ENCODE measurements around the gene ATP6V1B1. TPM values are rescaled to one million over a fixed set of nuclear protein-coding genes. Genes with fewer than 3 reads are reported as not detected.

Gene ATP6V1B1
- total and polyA plus RNA-seq, 3 experiments from 2014 or later = not detected

Other genes starting within 250 kb of the ATP6V1B1 start
- 1 to 10 TPM in 1 of 2 experiments, under 1 TPM in 1; 0.74 to 1.2 TPM for gene ADD2, start 167.7 kb upstream of the ATP6V1B1 start, total RNA-seq
- gene ADD2, start 167.7 kb upstream of the ATP6V1B1 start, polyA plus RNA-seq = 0.18 TPM
- gene FIGLA, start 145.3 kb upstream of the ATP6V1B1 start, total RNA-seq = not detected
- not detected for gene FIGLA, start 145.3 kb upstream of the ATP6V1B1 start, polyA plus RNA-seq
- not detected for gene CLEC4F, start 115.3 kb upstream of the ATP6V1B1 start, total RNA-seq
- not detected for gene CLEC4F, start 115.3 kb upstream of the ATP6V1B1 start, polyA plus RNA-seq
- not detected for gene CD207, start 100.1 kb upstream of the ATP6V1B1 start, total RNA-seq
- not detected for gene CD207, start 100.1 kb upstream of the ATP6V1B1 start, polyA plus RNA-seq
- not detected for gene VAX2, start 35.3 kb upstream of the ATP6V1B1 start, total RNA-seq
- gene VAX2, start 35.3 kb upstream of the ATP6V1B1 start, polyA plus RNA-seq = not detected
- gene ANKRD53, start 42.7 kb downstream of the ATP6V1B1 start, total RNA-seq = under 1 TPM in 1 of 2 experiments, not detected in 1; 0.35 TPM
- 0.16 TPM for gene ANKRD53, start 42.7 kb downstream of the ATP6V1B1 start, polyA plus RNA-seq
- gene TEX261, start 59.0 kb downstream of the ATP6V1B1 start, total RNA-seq = 10 to 100 TPM; 95.4 to 96.1 TPM
- 35.7 TPM for gene TEX261, start 59.0 kb downstream of the ATP6V1B1 start, polyA plus RNA-seq
- 10 to 100 TPM; 76.3 to 77.2 TPM for gene NAGK, start 132.7 kb downstream of the ATP6V1B1 start, total RNA-seq
- gene NAGK, start 132.7 kb downstream of the ATP6V1B1 start, polyA plus RNA-seq = 69.2 TPM
- 10 to 100 TPM; 12.3 to 13.5 TPM for gene MCEE, start 194.3 kb downstream of the ATP6V1B1 start, total RNA-seq
- 21.8 TPM for gene MCEE, start 194.3 kb downstream of the ATP6V1B1 start, polyA plus RNA-seq
- gene MPHOSPH10, start 194.7 kb downstream of the ATP6V1B1 start, total RNA-seq = 10 to 100 TPM; 57.8 to 65.4 TPM
- 30.6 TPM for gene MPHOSPH10, start 194.7 kb downstream of the ATP6V1B1 start, polyA plus RNA-seq